ENCODE measurements around the gene NCAPG2.
A peak's percentile ranks its signal among the peaks of the same experiment; 100 is the strongest.

The NCAPG2 gene

GRCh38 chr7:158617737-158618128 lies 86.9 kb downstream of the NCAPG2 start:
- no peak for TF ChIP-seq CTCF (IDR thresholded peaks at IDR 0.05; ENCODE audit: low read depth, low read length)
- peak; percentile 75 for DNase-seq (ENCODE audit: low read depth, low spot score)
- H3K4me3 ChIP-seq (ENCODE audit: low read depth, low read length): no peak overlapping the region
- in situ Hi-C loops (cut with HindIII; ENCODE audit: low sequenced_read_pairs): no loop called here

GRCh38 chr7:158616050-158616449 lies 88.6 kb downstream of the NCAPG2 start:
- in situ Hi-C loops (cut with HindIII; ENCODE audit: low sequenced_read_pairs): no loop called here
- H3K4me3 ChIP-seq (ENCODE audit: low read depth, low read length): no peak overlapping the region
- no peak for TF ChIP-seq CTCF (IDR thresholded peaks at IDR 0.05; ENCODE audit: low read depth, low read length)
- no peak for DNase-seq (ENCODE audit: low read depth, low spot score)

- in situ Hi-C loops (cut with HindIII; ENCODE audit: low sequenced_read_pairs): no loop called here
- no peak for TF ChIP-seq CTCF (IDR thresholded peaks at IDR 0.05; ENCODE audit: low read depth, low read length)
- no peak overlapping the region for H3K4me3 ChIP-seq (ENCODE audit: low read depth, low read length)
- DNase-seq (ENCODE audit: low read depth, low spot score): peak; percentile 45
Observed at GRCh38 chr7:158614700-158615099, 89.9 kb downstream of the NCAPG2 start.

GRCh38 chr7:158613481-158613880 lies 91.1 kb downstream of the NCAPG2 start:
- no peak for TF ChIP-seq CTCF (IDR thresholded peaks at IDR 0.05; ENCODE audit: low read depth, low read length)
- no peak overlapping the region for H3K4me3 ChIP-seq (ENCODE audit: low read depth, low read length)
- DNase-seq (ENCODE audit: low read depth, low spot score): no peak
- in situ Hi-C loops (cut with HindIII; ENCODE audit: low sequenced_read_pairs): no loop called here

DNA sequence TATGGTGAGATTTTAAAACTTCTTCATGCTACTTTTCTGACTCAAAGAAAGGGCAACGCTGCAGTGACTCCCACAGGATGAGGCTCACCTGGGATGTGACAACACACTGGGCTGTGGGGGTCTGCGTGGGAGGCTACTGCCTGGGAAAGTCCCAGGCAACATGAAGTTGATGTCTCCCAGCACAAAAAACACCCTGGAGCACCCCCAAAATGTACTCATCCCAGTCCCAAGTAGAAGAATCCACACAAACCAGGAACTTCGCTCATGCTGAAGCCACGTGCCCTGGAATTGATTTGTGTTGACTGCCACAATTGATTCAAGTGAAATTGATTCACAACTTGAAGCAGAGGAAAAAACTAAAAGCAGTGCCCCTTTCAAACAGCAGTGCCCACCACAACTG lies 92.1 kb downstream of the NCAPG2 start:
- DNase-seq (ENCODE audit: low read depth, low spot score): no peak
- TF ChIP-seq CTCF (IDR thresholded peaks at IDR 0.05; ENCODE audit: low read depth, low read length): no peak
- no peak overlapping the region for H3K4me3 ChIP-seq (ENCODE audit: low read depth, low read length)
- in situ Hi-C loops (cut with HindIII; ENCODE audit: low sequenced_read_pairs): no loop called here

- in situ Hi-C loops (cut with HindIII; ENCODE audit: low sequenced_read_pairs): no loop called here
- no peak for DNase-seq (ENCODE audit: low read depth, low spot score)
- TF ChIP-seq CTCF (IDR thresholded peaks at IDR 0.05; ENCODE audit: low read depth, low read length): no peak
- H3K4me3 ChIP-seq (ENCODE audit: low read depth, low read length): no peak overlapping the region
Observed at GRCh38 chr7:158611541-158611940, 93.1 kb downstream of the NCAPG2 start.
